Stimulated activated naive CD4-positive, alpha-beta T cell (primary cell): ENCODE data around the gene TBC1D13.
A peak's percentile ranks its signal among the peaks of the same experiment; 100 is the strongest.
"Not testable (repeated sequence)": the region's sequence is repeated elsewhere in the genome, so short reads cannot be mapped to it uniquely, and the experiment has no call there.

Experiments
- DNase-seq, 6 experiments: peaks; one replicate each; lab custom pipeline; 2025; lab: John Stamatoyannopoulos, UW

Gene TBC1D13

DNA sequence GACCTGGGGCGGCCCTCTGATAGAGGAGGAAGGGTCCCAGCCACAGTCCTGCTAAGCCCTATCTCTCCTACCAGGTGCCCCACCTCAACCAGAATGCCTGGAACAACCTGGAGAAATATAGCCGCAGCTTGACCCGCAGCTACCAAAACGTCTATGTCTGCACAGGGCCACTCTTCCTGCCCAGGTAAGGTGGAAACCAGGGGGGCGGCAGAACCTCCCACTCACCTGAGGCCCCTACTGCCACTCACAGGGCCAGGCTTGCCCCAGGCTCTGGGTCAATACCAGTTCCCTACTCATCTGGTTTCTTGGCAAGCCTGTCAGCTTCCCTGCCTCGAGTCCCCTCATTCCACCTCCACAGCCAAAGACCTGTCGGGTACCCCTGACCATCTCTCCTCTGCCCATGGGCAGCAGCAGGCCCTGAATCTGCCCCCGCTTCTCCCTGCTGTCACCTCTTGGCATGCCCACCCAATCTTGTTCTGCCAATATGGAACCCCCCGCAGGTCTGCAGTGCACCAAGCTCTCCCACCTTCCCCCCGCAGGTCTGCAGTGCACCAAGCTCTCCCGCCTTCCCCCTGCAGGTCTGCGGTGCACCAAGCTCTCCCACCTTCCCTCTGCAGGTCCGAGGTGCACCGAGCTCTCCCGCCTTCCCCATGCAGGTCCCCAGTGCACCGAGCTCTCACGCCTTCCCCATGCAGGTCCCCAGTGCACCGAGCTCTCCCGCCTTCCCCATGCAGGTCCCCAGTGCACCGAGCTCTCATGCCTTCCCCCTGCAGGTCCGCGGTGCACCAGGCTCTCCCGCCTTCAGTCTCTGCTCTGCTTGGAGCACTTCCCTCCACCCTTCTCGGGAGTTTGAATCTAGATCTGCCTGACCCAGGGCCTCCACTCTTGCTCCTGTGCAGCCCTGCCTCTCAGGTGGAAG lies 33.9 kb downstream of the TBC1D13 start:
- DNase-seq = no peak

DNA sequence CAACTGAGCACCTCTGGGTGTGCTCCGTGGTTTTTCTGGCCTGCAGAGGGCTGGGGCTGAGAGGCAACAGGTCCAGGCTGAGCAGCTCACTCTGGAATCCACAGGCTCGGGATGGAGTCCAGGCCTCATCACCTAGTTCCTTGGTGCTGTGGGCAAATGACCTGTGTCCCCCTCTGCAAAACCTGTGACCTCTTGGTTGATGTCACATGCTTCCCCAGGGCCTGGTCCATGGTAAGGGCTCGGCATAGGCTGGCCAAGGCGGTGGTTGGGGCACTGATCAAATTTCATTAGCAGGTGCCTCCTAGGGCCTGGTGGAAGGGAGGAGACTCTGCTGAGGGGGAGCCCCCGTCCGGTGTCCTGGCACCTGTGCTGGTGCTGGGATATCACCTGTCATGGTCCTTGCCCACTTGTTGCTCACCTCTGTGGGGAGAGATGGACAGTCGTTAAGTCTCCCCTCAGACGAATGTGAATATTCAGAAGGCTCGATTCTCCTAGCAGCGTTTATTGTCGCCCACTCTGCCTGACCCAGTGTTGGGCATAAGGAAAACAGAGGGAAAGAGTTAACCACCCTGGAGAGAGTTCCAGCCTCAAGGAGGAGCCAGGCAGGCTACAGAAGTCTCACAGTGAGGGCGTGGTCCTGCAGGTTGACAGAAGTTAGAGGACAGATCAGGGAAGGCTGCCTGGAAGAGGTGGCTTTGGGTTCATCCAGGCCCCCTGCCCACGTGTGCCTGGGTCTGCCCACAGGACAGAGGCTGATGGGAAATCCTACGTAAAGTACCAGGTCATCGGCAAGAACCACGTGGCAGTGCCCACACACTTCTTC lies 34.7 kb downstream of the TBC1D13 start:
- DNase-seq = no peak

DNA sequence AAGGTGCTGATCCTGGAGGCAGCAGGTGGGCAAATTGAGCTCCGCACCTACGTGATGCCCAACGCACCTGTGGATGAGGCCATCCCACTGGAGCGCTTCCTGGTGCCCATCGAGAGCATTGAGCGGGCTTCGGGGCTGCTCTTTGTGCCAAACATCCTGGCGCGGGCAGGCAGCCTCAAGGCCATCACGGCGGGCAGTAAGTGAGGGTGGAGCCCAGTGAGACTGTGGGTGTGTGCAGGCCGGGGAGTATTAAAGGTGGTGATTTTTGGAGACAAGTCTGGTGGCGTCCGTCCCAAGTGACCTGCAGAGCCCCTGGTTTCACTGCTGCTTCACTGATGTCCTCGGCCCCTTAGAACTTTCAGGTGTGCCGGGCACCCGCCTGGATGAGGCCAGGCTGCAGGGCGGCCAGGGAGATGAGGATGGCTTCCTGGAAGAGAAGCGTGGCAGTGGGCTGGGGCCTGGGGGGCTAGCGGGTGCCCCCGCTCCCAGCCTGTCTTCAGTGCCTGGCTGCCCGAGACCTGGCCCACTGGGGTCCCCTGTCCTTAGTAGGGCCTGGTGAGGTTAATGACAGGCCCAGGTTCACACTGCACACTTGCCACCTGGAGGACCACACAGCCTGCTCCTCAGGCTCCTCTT lies 35.5 kb downstream of the TBC1D13 start:
- no peak for DNase-seq

DNA sequence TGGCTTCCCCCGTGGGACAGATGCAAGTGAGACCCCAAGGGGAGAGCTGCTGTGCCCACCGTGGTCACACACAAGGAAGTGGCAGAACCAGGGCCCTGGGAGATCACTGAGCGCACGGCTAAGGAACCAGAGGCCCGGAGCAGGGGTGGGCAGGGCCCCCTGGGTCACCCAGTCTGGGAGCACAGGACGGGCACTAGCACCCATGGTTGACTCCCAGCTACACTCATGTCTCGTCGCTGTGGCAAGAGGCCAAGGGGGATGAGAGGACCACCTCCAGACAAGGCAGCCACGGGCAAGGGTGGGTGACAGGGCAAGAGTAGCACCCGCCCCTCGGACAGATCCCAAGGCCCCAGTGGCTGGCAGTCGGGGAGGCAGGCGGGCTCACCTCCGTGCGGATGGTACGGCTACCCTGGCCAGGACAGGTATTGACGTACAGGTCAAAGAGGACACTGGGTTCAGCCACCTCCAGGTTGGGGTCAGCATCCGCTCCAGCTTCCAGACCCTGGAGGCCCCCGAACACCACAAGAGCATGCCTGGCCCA lies 36.4 kb downstream of the TBC1D13 start:
- no peak for DNase-seq

DNA sequence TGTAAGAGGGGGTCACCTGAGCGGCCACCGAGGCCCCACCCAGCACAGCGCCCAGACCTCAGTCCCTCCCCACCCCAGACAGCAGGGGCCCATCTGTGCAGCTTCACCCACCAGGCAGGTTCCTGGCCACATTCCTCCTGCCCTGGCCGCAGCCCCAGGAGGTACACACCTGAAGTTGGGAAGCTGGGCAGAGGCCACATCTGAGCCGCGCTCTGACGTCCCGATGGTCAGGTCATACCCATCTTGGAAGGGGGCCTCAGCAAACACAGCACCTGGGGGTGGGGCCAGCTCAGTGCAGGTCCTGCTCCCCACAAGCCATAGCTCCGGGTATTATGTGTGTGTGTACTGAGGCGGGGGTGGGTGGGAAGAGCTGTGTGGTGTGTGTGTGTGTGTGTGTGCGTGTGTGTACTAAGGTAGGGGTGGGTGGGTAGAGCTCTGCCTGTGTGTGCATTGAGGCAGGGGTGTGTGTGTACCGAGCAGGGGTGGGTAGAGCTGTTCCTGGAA lies 36.9 kb downstream of the TBC1D13 start:
- no peak for DNase-seq

DNA sequence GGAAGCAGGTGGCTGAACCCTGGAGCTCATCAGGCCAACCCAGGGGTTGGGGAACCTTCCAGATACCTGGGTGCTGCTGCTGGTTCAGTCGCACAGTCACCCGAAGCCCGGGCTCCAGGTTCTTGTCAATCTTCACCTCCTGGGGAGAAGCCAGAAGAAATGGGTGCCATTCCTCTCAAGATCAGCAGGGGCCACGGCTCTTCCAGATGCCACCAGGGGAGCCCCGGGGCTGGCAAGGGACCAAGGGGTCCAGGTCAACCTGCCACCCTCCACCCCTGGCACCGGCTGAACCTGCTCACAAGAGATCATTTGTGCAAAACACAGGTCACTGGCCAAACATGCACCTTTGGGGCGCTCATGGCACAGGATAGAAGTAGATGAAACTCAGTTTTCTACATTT lies 37.9 kb downstream of the TBC1D13 start:
- no peak for DNase-seq

DNA sequence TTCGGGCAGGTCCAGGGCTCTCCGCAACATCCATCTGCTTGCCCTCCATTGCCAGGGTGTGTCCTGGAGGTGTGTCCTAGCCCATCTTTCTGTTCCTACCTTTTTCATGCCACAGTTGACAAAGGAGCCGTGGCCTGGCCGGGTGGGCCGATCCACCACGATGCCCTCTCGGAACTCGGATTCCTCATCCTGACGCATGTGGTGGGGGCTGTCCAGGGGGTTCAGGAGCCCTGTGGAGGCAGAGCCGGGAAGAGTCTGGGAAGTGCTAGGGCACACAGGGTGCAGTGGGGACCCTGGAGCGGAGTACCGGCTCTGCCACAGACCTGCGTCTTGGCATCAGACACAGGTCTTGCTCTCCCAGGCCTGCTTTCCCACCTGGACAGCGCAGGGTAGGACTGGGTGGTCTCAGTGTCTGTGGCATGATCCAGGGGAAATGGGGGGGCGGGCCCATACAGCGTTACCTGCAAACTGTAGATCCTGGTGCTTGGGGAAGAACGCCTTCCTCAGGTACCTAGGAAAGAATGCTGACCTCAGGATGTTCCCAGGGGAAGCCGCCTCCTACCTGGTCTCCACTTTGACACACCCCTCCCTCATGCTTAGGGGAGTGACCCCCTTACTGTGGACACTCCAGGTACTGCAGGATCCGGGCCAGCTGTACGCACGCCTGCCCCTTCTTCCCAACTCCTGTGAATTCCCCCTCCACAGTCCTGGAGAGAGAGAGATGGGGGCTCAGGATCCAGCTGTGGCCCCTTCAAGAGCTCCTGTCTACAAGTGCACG lies 39.1 kb downstream of the TBC1D13 start:
- DNase-seq = no peak

DNA sequence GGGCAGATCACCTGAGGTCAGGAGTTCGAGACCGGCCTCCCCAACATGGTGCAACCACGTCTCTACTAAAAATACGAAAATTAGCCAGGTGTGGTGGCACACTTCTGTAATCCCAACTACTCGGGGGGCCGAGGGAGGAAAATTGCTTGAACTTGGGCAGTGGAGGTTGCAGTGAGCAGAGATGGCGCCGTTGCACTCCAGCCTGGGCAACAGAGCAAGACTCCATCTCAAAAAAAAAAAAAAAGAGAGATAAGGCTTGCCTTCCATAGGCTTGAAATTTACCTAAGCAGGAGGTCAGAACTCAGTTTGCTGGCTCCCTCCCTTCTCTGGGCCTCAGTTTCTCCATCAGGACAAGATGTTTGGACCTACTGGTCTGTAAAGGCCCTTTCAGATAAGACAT lies 41.2 kb downstream of the TBC1D13 start:
- no peak for DNase-seq

DNA sequence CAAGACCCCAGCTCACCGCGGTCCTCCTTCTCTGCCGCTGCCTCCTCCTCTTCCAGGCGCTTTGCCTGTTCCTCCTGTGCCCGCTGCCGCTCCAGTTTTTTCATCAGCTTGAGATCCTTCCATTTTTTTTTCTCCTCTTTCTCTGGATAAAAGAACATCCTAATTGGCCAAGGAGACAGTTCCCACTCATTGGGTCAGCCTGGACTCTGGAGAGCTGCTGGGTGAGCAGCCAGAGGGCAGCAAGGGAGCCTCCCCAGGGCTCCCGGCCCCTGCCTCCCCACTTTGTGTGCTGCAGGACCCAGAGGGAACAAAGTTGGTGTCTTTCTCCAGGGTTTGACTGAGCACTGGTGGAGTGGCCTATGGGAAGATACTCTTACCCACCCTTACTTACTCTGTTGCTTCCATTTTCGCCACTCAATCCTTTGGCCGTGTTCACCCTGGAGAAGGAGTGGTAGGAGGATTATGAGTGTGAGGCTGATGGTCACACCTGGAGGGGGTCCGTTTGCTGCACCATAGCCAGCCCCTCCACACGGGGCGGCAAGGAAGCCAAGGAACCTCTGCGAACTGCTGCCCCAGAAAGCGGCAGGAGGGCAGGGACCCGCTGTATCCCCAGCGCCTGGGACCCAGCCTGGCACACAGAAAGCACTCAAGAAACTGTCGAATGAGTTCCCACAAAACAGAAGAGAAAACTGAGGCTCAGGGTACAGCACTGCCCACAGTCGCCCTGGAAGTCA lies 41.8 kb downstream of the TBC1D13 start:
- no peak for DNase-seq

DNA sequence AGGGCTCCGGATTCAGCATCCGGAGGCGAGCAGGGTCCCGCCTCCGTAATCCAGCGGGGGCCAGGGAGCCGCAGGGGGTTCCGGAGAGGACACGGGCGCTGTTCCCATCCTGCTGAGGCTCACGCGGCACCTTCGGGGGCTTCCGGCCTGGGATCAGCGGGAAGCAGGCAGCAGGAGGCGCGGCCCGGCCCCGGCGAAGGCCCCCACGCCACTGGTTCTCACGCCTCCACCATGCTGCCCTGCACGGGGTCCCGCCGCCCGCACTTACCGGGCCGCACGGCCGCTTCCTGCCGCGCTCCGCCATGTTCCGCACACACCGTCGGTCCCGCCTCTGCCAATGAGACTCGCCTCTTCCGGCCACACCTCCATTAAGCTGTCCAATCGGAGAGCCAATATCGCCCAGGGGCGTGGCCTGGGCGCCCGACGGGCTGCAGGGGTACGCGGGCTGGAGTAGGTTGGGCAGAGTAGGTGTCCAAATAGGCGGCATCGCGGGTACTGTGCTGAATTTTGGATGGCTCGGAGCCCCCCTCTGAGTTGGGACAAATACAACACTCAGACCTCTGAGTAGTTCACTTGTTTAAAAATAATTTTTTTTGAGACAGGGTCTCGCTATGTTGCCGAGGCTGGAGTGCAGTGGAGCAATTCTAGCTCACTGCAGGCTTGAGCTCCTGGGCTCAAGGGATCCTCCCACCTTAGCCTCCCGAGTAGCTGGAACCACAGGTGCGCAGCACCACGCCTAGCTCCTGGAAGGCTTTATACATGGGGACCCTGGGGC lies 42.6 kb downstream of the TBC1D13 start, which contains the start of gene SPOUT1:
TSS of gene SPOUT1 (minus strand) at position 318 of the 775 bp plus-strand sequence. CDS start at position 304, 14 bp downstream.
- DNase-seq = peak; percentile 87 to 92 (median 91)

DNA sequence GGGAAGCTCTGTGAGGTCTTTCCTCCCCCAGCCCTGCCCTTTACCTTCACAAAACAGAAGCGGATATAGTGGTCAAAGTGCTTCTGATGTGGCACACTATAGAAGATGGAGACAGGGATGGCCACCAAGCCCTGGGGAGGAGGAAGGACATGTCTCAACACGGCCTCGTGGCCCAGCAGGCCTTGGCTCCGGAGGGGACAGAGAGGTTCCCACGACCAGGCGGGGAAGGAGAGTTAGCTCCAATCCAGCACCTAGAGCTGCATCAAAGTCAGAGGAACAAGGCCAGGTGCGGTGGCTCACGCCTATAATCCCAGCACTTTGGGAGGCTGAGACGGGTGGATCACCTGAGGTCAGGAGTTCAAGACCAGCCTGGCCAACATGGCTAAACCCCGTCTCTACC lies 46.6 kb downstream of the TBC1D13 start:
- no peak for DNase-seq

DNA sequence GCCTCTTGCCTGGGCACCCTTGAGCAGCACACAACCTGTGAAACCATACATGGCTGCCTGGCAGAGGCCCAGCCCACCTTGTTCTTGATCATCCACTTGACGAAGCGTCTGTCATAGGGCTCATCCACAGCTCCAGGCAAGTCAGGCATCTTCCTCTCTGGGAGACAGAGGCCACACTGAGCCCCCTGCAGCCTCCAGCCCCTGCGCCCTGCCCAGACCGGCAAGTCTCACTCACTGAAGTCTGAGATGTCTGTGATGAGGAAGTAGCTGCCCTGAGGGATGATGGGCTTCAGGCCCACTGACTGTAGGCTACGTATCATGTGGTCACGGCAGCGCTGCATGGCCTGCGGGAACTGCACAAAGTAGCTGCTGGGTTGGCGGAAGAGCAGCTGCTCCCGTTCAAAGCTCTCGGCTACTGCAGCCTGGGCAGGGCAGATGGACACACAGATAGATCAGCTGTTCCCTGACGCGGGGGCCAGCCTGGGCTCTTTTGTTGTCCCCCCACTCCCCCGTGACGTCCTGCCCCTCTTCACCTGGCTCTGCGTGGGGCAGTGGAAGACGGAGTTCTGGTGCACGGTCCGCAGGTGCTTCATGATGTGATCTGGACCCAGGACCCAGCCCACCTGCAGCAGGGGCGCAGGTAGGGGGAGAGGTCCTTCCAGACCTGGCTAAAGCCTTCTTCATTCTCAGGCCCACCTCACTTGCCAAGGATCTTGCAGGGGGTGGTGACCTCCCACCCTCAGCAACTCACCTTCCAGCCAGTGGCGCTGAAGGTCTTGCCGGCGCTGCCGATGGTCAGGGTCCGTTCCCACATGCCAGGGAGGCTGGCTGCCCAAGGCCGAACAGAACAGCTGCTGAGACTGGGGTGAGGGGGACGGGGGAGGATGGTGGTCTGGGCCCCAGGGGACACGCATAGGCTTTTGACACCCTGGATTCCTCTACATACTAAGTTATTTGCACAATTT lies 48.5 kb downstream of the TBC1D13 start:
- DNase-seq = no peak

DNA sequence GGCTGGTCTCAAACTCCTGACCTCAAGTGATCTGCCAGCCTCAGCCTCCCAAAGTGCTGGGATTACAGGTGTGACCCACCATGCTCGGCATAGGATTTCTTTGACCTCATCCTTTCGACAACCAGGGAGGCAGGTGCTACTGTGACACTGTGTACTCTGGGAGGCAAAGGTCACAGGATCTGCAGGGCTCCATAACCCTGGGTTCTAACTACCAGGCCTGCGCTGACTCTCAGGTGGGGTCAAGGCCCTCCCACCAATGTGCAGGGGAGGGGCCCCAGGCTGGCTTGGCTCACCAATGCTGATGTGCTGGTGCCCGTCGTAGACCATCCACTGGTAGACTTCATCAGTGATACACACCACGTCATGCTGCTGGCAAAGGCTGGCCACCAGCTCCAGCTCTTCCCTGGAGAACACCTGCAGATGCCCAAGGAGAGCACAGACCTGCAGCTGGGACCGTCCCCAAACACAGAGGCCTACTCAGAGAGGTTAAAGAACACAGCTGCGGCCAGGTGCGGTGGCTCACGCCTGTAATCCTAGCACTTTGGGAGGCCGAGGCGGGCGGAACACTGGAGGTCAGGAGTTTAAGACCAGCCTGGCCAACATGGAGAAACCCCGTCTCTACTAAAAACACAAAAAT lies 49.6 kb downstream of the TBC1D13 start:
- no peak for DNase-seq

DNA sequence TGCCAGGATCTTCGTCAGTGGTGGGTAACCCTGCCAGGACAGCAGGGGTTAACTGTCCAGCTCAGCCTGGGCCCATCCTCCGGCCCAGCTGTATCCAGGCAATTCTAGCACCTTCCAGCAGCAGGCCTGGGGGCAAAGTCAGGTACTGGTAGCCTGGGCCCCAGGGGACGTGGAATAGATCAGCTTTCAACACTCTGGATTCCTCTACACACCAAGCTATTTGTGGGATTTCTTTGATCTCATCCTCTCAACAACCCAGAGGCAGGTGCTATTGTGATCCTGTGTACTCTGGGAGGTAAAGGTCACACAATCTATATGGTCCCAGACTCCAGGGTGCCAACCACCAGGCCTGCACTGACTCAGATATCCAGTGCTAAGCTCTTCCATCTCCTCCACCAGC lies 51.3 kb downstream of the TBC1D13 start:
- no peak for DNase-seq

DNA sequence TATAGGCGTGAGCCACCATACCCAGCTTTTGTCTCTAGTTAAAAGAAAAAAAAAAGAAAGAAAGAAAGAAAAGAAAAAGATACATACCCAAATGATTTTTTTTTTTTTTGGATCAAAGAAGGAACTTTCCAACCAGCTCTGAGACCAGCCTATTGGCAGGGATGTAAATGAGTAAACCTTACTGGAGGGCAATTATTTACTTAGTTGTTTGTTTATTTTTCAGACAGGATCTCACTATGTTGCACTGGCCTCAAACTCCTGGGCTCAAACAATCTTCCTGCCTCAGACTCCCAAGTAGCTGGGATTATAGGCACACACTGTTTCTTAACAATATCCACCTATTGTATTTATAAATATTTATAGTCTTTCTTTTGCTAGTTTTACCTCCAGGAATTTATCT lies 53.5 kb downstream of the TBC1D13 start:
- no peak for DNase-seq

DNA sequence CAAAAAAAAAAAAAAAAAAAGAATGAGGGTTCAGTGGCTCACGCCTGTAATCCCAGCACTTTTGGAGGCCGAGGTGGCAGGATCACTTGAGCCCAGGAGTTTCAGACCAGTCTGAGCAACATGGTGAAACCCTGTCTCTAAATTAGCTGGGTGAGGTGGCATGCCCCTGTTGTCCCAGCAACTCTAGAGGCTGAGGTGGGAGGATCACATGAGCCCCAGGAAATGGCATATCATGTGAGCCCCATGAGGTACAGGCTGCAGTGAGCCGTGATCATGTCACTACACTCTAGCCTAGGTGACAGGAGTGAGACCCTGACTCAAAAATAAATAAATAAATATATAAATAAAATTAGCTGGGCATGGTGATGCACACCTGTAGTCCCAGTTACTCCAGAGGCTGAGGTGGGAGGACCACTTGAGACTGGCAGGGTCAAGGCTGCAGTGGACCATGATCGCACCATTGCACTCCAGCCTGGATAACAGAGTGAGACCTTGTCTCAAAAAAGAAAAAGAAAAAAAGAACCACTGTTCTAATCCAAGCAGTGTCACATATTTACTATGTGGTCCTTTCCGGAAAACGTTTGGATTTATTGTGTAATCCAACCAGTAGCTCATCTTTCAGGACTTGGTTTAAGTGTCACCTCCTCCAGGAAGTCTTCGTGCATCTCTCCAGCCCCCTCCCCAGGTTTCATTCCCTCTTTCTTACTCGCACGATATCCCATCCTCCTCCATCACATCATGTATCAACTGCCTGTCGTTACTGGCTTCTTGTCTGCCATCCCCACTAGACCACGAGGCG lies 54.8 kb downstream of the TBC1D13 start:
- DNase-seq = no peak

DNA sequence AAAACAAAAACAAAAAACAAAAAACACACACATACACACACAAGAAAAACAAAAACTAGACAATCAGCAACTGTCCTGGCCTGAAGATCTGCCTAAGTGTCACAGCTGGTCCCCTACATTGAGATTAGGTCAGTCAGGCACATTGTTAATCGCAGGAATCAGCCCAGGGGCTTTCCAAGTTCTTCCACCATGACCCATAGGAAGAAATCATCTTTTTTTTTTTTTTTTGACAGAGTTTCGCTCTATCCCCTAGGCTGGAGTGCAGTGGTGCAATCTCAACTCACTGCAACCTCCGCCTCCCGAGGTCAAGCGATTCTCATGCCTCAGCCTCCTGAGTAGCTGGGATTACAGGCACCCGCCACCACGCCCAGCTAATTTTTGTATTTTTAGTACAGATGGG lies 56.1 kb downstream of the TBC1D13 start:
- DNase-seq = not testable (repeated sequence)
